NCI-H1105 treated with DMSO at 0.1 percent for 48 hours (cell line): ENCODE results near the gene ANXA2.

Experiments
- DNase-seq: peaks from one replicate; lab custom pipeline; 2025; lab: John Stamatoyannopoulos, UW

The ANXA2 gene

DNA sequence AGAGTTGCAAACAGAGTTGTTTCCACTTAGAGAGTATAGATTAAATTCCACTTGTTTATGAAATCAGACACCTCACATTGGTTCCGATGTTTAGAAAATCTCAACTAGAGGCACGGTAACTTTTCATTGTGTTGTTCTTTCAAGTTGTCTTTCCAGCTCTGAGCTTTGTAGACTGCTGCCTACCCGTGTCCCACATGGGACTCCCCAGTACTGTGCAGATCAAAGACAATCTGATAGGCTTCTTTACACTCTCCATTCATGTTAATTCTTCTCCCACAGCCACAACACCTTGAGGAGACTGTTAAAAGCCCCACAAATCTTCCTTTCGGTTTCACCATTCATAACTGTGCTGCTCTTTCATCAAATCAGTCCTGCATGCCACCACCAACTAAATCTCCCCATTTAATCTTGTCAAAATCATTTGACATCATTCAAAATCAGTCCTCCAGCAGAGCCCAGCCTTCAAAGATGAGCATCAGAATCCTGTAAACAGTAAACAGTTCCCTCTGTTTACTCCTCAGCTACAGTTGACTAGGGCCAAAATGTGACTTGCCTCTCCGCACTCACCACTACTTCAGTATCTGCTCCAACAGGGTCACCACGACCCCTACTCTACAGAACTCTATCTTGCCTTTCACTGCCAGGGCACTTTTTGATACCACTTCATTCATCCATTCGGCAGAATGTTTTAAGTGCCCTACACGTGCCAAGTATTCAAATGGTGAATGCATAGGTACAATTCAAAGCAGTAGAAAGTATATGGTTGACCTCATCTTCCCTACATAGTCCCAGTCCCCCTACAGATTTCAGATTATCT, 8.3 kb downstream of the ANXA2 start:
- no peak for DNase-seq

DNA sequence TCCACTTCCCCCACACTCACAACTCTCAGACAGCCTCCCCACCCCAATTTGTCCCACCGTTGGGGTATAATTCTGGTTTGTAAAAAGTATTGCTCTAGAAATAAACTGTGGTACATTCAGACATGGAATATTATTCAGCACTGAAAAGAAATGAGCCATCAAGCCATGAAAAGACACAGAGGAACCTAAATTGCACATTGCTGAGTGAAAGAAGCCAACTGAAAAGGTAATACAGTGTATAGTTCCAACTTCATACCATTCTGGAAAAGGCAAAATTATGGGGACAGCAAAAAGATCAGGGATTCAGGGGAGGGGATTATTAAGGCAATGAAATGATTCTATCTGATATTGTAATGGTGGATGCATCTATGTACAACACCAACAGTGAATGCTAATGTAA, 10.5 kb downstream of the ANXA2 start:
- no peak for DNase-seq

GRCh38 chr15:60386615-60387014, 11.2 kb downstream of the ANXA2 start:
- no peak for DNase-seq

GRCh38 chr15:60385620-60386552, 11.9 kb downstream of the ANXA2 start:
- DNase-seq = no peak

DNA sequence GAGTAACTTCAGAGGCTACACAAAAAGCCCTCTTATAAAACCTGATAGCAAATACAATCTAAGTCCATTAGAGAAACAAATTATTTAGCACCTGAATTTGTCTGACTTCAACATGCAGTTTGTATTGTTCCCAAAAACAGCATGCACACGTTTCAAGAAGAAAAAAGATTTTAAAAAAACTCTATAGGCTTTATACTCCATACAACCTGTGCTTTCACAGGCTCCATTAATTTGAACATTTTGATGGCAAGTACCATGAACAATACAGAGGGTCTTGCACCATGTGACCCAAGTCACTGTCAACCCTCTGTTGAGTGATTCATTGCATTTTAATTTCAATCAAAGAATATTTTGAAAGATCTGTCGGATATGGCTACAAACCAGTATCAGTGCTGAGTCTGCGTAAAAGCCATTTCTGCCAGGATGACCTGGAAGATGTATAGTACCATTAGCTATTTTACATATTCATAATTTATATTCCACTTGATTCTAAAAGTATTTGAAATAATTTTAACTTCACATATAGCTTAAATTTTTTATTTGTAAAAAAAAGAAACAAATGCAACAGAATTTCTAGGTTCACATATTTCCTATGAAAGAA, 13.2 kb downstream of the ANXA2 start:
- no peak for DNase-seq

DNA sequence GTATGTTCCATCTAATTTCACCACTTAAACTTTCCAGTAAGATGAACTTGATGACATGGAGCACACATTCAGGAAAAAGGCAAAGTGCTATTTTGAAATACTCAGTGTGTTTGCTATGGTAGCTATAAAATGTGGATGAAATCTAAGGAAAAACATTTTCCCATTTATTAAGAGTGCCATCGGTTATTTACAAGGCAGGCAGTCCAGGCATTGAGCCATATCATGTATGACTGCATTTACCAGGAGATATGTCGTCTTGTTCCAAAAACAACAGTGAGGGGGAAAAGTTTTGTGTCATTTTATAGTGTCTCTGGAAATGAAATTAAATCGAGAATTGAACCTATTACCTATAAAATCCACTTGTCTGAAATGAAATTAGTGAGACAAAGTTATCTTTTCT, 13.7 kb downstream of the ANXA2 start:
- DNase-seq = no peak

DNA sequence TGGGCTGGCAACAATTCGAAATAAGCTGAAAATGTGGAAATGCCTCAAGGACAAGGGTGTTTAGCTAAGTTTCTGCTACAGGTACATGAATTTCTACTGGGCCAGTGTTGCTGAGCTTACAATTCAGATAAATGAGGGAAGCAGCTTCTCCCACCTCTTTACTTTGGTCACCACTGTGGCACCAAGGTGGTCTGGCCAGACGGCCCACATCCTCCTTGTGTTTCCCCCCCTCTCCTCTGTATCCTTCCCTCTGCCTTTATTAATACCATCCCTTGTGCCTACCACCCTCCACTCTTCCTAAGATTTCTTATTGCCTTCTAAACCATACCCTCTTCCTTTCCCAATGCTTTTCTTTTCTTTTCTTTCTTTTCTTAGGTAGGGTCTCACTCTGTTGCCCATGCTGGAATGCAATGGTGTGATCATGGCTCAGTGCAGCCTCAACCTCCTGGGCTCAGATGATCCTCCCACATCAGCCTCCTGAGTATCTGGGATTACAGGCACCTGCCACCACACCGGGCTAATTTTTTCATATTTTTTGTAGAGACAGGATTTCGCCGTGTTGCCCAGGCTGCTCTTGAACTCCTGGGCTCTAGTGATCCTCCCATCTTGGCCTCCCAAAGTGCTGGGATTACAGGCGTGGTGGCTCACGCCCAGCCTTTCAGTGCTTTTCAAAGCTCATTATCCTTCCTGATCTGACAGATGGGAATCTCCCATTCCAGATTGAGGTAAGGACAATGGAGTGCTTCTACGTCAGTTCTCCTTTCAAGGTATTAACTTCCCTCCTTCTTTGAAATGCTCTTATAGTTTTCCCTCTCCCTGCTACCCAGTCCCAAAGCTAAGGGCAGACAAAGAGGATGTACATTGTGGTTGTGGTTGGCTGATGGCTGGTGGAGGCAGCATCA, 14.8 kb downstream of the ANXA2 start:
- no peak for DNase-seq

DNA sequence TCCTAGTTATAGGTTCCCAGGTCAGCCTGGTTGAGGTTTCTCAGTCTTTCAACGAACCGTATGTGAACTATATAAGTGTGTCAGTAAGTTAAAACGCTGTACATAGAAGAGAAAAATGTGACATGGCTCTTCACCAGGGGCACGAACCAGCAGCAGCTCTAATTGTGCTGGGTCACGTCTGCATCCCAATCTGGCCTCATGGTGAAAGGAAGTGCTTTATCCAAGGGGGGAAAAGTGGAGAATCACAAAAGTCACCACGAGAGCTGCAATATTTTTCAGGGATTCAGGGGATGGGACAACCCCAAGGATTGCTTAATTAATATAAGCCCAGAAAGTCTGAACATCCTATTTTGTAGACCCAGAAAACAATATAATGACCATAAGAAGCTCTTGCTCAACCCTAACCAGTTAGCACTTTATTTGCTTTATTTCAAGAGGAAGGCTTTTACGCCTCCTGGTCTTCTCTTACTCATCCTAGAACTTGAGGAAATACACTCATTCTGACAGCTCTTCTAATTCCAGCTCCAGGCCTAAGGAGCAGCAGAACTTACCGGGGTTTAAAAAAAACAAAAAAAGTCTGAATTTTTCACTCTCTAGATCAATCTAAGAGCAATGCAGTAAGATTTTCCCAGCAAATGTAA, 16.5 kb downstream of the ANXA2 start:
- no peak for DNase-seq

DNA sequence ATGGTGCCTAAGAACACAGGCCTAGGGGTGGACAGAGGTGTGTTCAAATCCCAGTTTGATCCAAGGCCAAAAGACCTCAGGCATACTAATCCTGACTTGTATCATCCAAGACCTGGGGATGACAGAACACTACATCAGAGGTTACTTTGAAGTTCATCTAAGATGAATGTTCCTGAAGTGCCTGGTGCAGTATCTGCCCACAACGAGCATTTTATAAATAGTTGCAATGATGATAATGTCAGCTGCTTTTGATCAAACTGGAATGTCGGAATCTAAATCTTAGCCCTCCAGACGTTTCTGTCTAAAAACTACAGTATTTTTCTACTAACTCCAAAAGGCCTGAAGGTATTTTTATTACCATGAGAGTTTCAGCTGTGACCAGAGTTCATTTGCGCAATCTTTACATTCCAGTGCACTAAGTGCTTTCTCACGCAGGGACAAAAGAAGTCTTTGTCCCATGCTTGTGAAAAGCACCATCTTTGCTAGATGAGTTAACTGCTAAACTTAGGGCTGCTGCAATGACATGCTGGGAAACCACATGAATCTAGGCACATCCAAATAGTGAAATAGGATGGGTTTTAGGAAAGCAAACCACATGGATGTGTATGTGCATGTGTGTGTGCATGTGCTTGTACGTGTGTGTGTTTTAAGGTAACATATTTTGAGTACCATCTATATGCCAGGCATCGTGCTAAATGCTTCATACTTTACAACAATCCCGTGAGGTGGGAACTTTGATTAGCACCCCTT, 18.1 kb downstream of the ANXA2 start:
- DNase-seq = no peak

- no peak for DNase-seq
Observed at GRCh38 chr15:60379185-60379524, 18.6 kb downstream of the ANXA2 start.

DNA sequence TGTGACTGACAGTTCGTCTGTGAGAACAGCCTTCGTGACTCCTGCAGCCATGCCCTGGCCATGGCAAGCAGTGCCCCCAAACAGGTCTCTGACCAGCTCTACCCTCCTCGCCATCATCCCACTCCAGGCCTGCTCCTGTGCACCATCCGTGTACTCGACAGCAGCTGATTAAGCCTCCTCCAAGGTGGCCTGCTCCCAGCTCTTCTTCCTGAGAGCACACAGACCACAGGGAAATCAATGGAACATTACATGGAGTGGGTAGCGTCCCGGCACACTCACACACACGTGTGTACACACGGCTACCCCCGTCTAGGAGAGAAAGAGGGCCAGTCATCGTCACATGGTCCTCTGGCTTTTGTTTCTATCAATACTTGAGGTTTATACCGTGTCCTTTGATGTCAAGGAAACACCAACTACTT, 21.1 kb downstream of the ANXA2 start:
- no peak for DNase-seq

DNA sequence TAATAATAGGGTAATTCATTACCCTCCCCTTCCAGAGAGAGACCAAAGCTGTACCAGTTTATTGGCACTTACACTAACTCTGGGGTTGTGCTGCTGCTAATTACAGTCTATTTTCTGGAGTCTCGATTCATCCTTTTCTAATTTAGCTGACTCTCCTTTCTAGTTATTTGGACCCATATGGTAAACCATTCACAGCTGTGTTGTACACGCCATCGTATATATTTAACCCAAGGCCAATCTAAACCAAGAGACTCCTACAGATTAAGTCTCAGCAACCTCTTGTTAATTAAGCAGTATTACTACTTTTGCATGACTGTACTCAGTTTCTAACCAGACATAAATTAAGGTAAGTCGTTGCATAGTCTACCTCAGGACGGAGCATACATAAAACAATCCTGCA, 22.5 kb downstream of the ANXA2 start:
- DNase-seq = peak; percentile 74

DNA sequence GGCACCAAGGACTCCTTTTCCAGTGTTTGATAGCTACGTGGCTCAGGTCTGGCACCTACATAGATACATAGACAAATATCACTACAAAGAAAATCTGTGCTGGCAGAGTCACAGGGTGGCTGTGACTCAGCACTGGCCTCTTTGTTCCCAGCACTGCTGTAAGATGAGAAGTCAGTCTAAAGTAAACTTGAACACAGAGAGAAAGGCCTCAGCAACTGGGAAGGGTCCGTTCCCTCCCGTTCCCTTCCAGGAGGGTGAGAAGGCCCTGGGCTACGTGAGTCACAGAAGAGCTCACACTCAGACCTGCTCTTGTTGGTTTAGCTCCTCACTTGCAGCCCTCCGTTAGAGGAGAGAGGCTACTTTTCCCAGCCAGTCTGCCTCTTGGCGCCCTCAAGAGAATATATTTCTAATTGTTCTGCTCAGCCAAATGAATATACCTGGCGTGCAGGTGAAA, 23.1 kb downstream of the ANXA2 start:
- peak; percentile 86 for DNase-seq

DNA sequence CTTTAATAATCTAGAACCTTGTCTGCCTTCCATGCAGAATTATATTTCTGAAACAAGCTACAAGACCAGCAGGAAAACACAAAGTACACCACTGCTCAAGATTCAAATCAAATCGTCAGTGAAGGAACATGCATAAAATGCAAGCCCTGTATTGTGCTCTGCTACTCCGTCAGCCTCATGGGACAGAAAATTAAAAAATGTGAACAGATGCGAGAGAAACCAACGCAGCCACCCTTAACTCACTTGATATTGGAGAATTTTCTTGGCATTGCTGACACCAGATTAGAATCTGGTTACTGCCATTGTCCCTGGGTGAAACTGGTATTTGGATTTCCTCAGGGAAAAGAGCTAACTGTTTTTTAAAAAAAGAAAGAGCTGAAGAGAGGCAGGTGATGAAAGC, 23.6 kb downstream of the ANXA2 start:
- no peak for DNase-seq

DNA sequence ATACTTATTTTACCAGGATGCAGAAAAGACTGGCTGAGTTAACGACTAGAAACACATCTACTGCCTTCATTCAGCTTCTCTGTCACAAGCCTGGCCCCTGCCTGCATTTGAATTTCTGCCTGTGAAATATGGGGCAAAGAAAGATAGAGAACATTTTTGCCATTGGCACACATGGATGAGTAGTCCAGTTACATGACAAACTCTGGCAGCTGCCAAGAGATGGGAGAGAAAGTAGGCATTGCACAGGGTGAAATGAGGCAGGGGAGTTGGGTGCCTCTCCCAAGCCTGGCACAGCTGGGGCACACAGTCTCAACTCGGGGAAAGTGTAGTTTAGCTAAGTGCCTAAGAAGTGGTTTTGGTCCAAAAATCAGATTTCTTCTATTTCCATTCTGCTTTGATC, 24.0 kb downstream of the ANXA2 start:
- no peak for DNase-seq

DNA sequence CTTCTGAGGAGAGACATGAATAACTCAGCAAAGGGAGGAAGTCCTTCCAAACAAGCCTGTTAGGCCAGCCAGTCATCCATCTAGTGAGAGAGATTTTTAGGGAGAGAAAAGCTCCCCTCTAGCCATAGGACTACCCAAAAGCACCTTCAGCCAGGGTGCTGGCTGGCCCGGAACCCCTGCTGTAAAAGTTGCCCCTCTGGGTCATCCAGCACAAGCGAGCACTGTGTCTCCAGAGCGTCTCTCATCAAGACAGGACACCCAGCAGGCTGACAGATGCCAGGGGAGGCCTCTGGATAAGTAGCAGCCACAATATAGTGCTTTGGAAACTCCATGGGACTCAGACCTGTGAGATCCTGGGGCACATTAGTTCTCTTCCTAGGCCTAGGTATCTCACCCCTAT, 24.5 kb downstream of the ANXA2 start:
- no peak for DNase-seq

DNA sequence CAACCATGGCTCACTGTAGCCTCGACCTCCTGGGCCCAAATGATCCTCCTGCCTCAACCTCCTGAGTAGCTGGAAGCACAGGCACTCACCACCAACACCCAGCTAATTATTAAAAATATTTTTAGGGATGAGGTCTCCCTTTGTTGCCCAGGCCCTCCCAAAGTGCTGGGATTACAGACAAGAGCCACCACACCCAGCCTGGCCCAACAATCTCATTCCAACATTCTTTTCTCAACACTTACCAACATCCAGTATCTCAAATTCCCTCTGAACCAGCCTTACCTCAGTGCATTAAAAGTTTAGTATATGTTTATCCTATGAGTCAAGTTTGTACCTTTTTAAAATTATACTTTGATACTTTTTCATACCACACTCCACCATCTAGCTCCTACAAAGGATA, 25.0 kb downstream of the ANXA2 start:
- no peak for DNase-seq

GRCh38 chr15:60372227-60372626, 25.6 kb downstream of the ANXA2 start:
- no peak for DNase-seq

DNA sequence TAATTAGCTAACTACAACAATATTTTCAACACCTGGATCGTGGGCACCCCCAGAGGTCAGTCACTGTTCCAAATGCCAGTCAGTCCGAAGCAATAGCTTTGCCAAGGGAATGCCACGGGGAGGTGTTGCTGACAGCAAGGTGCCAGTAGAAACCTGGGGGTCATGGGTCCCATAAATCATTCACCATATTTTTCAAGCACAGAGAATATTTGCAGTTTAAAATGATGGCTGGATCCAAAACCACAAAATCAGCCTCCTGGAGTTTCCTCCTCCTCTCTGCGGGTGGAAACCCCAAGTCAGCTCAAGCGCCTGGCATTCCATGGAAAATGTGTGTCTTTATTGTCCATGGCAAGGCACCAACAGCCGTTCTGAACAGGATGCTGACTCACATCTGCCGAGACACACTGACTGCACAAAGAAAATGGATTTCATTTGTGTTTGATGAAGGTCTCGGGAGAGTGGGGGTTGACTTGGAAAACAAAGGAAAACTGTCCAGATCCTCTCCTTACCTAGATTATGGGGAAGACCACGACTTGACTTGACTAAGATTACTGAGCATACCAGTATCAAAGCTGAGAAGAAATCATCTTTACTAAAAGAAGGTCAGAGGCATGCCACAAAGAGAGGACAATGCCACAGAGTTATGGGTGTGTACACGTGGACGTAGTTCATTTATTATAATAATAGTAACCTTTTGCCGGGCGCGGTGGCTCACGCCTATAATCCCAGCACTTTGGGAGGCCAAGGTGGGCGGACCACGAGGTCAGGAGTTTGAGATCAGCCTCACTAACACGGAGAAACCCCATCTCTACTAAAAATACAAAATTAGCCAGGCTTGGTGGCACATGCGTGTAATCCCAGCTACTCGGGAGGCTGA, 26.4 kb downstream of the ANXA2 start:
- DNase-seq = no peak

DNA sequence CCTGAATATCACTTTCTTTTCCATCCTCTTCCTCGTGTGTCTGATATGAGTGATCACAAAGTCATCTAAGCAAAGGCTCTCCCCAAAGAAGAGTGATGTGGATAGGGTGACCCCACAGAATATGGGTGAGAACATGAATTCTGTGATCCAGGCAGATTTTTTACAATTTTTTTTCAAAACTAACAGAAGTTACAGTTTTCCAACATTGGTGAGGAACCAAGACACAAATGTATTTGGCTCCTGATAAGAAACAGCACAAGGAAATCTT, 27.0 kb downstream of the ANXA2 start:
- DNase-seq = no peak
